ENCODE results near the gene PCP4. TPM values are rescaled to one million over a fixed set of nuclear protein-coding genes. Genes with fewer than 3 reads are reported as not detected.

Gene PCP4
- total RNA-seq, 1 experiment from 2014 or later, result 4.7 TPM

DNA sequence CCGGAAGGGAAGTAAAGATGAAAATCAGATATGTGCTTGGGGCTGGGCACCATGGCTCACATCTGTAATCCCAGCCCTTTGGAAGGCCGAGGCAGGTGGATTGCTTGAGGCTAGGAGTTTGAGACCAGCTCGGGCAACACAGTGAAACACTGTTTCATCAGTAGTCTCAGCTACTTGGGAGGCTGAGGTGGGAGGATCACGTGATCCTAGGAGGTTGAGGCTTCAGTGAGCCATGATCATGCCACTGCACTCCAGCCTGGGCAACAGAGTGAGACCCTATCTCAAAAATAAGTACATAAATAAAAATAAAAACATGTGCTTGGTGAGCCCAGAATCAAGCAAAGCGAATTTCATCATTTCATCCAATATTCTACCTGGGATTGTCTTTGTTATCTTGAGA, 23.3 kb upstream of the PCP4 start:
- no peak for DNase-seq
- Mint-ChIP-seq H3K27me3 (ENCODE audit: insufficient read depth, unreplicated experiment) (no peaks in the 10 kb centered on the region), H3K9me3 (ENCODE audit: unreplicated experiment) (no peaks in the 10 kb centered on the region), H3K27ac (ENCODE audit: unreplicated experiment) (no peak overlapping the region), H3K4me1 (ENCODE audit: low read depth, unreplicated experiment) (no peaks in the 10 kb centered on the region), H3K36me3 (ENCODE audit: insufficient read depth, unreplicated experiment) (no peaks in the 10 kb centered on the region), H3K4me3 (ENCODE audit: unreplicated experiment) (no peak overlapping the region)
- TF ChIP-seq, protein P1, sequence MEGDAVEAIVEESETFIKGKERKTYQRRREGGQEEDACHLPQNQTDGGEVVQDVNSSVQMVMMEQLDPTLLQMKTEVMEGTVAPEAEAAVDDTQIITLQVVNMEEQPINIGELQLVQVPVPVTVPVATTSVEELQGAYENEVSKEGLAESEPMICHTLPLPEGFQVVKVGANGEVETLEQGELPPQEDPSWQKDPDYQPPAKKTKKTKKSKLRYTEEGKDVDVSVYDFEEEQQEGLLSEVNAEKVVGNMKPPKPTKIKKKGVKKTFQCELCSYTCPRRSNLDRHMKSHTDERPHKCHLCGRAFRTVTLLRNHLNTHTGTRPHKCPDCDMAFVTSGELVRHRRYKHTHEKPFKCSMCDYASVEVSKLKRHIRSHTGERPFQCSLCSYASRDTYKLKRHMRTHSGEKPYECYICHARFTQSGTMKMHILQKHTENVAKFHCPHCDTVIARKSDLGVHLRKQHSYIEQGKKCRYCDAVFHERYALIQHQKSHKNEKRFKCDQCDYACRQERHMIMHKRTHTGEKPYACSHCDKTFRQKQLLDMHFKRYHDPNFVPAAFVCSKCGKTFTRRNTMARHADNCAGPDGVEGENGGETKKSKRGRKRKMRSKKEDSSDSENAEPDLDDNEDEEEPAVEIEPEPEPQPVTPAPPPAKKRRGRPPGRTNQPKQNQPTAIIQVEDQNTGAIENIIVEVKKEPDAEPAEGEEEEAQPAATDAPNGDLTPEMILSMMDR (IDR thresholded peaks at IDR 0.05; ENCODE audit: insufficient read depth in 1 of 2, low read depth in 1 of 2, low read length in 1 of 2, severe bottlenecking in 1 of 2, unreplicated experiment in 1 of 2), result no peak
- Histone ChIP-seq H3K4me1 (no peaks in the 10 kb centered on the region), H3K36me3 (ENCODE audit: control insufficient read depth, insufficient read depth, low read length) (no peaks in the 10 kb centered on the region), H3K27me3 (replicated peaks; ENCODE audit: control insufficient read depth, insufficient read depth, low read length) (no peaks in the 10 kb centered on the region), H3K9me3 (no peaks in the 10 kb centered on the region), H3K4me3 (ENCODE audit: low read depth, low read length) (no peak overlapping the region)
- intact Hi-C loops (cut with micrococcal nuclease; ENCODE audit: unreplicated experiment), result no loop called here
- ChIA-PET POLR2A (no interaction called here), CTCF (no interaction called here)
- BruUV-seq (replicated peaks), result no TSS peak

DNA sequence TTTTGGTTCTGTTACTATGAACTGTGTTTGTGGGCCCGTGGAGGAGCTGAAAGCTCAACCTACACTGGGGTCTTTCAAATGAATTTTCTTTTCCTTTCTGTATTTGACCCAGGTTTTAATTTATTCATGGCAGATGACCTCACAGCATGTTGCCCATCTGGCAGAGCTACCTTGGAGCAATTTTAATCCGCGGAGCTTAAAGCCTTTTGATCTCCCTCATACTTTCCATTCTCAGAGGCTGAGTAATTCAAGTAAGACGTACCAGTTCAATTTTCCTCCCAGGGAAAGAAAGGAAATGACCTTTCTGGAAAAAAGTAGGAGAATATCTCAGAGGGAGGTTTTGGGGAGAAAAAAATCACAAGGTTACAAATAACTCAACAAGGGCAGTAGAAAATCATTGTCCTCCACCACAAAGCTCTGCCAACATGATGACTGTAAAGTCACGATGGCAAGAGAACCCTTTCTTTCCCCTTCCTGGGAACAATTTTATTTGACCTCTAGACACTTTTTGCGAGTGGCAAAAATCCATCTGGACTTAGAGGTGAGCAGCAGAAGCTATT, 21.6 kb upstream of the PCP4 start:
- intact Hi-C loops (cut with micrococcal nuclease; ENCODE audit: unreplicated experiment), result no loop called here
- DNase-seq, result peak in 1 of 2 experiments; percentile 11
- POLR2A ChIA-PET, result no interaction called here
- Histone ChIP-seq H3K9me3 (no peaks in the 10 kb centered on the region), H3K4me1 (no peaks in the 10 kb centered on the region), H3K4me3 (ENCODE audit: low read depth, low read length) (no peak overlapping the region), H3K27me3 (replicated peaks; ENCODE audit: control insufficient read depth, insufficient read depth, low read length) (no peaks in the 10 kb centered on the region), H3K36me3 (ENCODE audit: control insufficient read depth, insufficient read depth, low read length) (no peaks in the 10 kb centered on the region)
- TF ChIP-seq, protein P1 (IDR thresholded peaks at IDR 0.05; ENCODE audit: insufficient read depth in 1 of 2, low read depth in 1 of 2, low read length in 1 of 2, severe bottlenecking in 1 of 2, unreplicated experiment in 1 of 2), result no peak
- Mint-ChIP-seq H3K4me3 (ENCODE audit: unreplicated experiment) (no peak overlapping the region), H3K27ac (ENCODE audit: unreplicated experiment) (no peak overlapping the region), H3K9me3 (ENCODE audit: unreplicated experiment) (no peaks in the 10 kb centered on the region), H3K36me3 (ENCODE audit: insufficient read depth, unreplicated experiment) (no peaks in the 10 kb centered on the region), H3K4me1 (ENCODE audit: low read depth, unreplicated experiment) (no peaks in the 10 kb centered on the region), H3K27me3 (ENCODE audit: insufficient read depth, unreplicated experiment) (no peaks in the 10 kb centered on the region)
- no TSS peak for BruUV-seq (replicated peaks)
- CTCF ChIA-PET, result no interaction called here

DNA sequence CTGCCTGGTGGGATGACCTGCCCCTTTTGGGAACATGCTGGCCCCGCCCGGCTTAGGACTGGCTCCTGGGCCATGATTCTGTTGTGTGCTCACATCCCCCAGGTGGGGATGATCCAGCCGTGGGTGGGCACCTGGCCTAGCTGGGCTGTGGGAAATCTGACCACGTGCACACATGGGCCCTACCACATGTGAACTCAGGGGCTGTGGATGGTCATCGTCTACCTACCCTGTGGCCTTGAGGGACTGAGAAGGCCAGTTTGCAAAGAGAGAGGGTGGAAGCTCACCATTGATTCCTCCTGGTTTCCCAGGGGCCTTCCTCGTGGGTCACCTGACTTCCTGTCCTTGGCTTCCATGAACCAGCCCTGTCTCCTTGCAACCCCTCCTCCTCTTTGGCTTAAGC, 19.4 kb upstream of the PCP4 start:
- Histone ChIP-seq H3K4me3 (ENCODE audit: low read depth, low read length) (no peak overlapping the region), H3K36me3 (ENCODE audit: control insufficient read depth, insufficient read depth, low read length) (no peaks in the 10 kb centered on the region), H3K9me3 (no peaks in the 10 kb centered on the region), H3K27me3 (replicated peaks; ENCODE audit: control insufficient read depth, insufficient read depth, low read length) (no peaks in the 10 kb centered on the region), H3K4me1 (peaks cover 15% of the 10 kb centered on the region)
- H3K4me1 Mint-ChIP-seq (ENCODE audit: low read depth, unreplicated experiment), result peaks cover 10% of the 10 kb centered on the region
- ChIA-PET POLR2A (no interaction called here), CTCF (no interaction called here)
- no peaks in the 10 kb centered on the region for H3K36me3 Mint-ChIP-seq (ENCODE audit: insufficient read depth, unreplicated experiment)
- H3K4me3 Mint-ChIP-seq (ENCODE audit: unreplicated experiment), result no peak overlapping the region
- no peak for DNase-seq
- H3K27me3 Mint-ChIP-seq (ENCODE audit: insufficient read depth, unreplicated experiment), result no peaks in the 10 kb centered on the region
- TF ChIP-seq, protein P1 (IDR thresholded peaks at IDR 0.05; ENCODE audit: insufficient read depth in 1 of 2, low read depth in 1 of 2, low read length in 1 of 2, severe bottlenecking in 1 of 2, unreplicated experiment in 1 of 2), result no peak
- H3K27ac Mint-ChIP-seq (ENCODE audit: unreplicated experiment), result no peak overlapping the region
- H3K9me3 Mint-ChIP-seq (ENCODE audit: unreplicated experiment), result no peaks in the 10 kb centered on the region
- intact Hi-C loops (cut with micrococcal nuclease; ENCODE audit: unreplicated experiment), result no loop called here
- no TSS peak for BruUV-seq (replicated peaks)

All from Caco-2 (cell line).